Kidney (tissue), 14 donors: ENCODE results near the gene PAIP2. TPM values are rescaled to one million over a fixed set of nuclear protein-coding genes. Genes with fewer than 3 reads are reported as not detected.

Source experiments
- DNase-seq, 5 donors: peaks; one replicate each; pipeline ENCODE4 v3.0.0-alpha.2; 2013 to 2020
- FAIRE-seq: peaks from 2 replicates; lab custom pipeline; 2012; peaks lifted over from hg19 to GRCh38; lab: Jason Lieb, UNC
- H3K27ac ChIP-seq, 2 donors: one replicate each; pipeline ENCODE4 v1.7.0; 2013; ENCODE audit warnings: low read depth in 2 of 2, low read length in 2 of 2, inconsistent platforms in 1 of 2
- H3K27me3 ChIP-seq: one replicate; pipeline ENCODE4 v1.7.1; 2013; ENCODE audit warnings: low read length, inconsistent platforms; ENCODE audit not compliant: control insufficient read depth, insufficient read depth
- H3K36me3 ChIP-seq, 3 donors: one replicate each; pipeline versions ENCODE4 v1.7.0 to v1.7.1; 2013; ENCODE audit warnings: low read length in 3 of 3, control low read depth in 1 of 3, inconsistent platforms in 1 of 3; ENCODE audit not compliant: insufficient read depth in 3 of 3, control insufficient read depth in 2 of 3
- H3K4me1 ChIP-seq, 3 donors: one replicate each; pipeline versions ENCODE4 v1.7.0 to v1.7.1; 2013; ENCODE audit warnings: low read length in 3 of 3, inconsistent platforms in 1 of 3, low read depth in 1 of 3; ENCODE audit not compliant: control insufficient read depth in 2 of 3, insufficient read depth in 2 of 3
- H3K4me3 ChIP-seq, 3 donors: one replicate each; pipeline versions ENCODE4 v1.7.0 to v1.8.1; 2013; ENCODE audit warnings: low read length in 3 of 3, control low read depth in 1 of 3, inconsistent platforms in 1 of 3
- H3K9ac ChIP-seq, 3 donors: one replicate each; pipeline versions ENCODE4 v1.7.0 to v1.7.1; 2013; ENCODE audit warnings: low read length in 3 of 3, control low read depth in 1 of 3, inconsistent platforms in 1 of 3
- H3K9me3 ChIP-seq, 3 donors: one replicate each; pipeline versions ENCODE4 v1.7.0 to v1.7.1; 2013; ENCODE audit warnings: low read length in 3 of 3, control low read depth in 1 of 3, inconsistent platforms in 1 of 3; ENCODE audit not compliant: control insufficient read depth in 2 of 3, insufficient read depth in 1 of 3
- intact Hi-C: fragments of 100-400 bp; cut with DNase I; formaldehyde crosslinking; loops from one replicate; pipeline ENCODE4 v1.11.1; 2022
- polyA plus RNA-seq: library from polyadenylated mRNA; stranded (reverse); fragments of 350-450 nt; fragmentation: Illumina TruSeq; extraction: RNeasy Lipid Tissue Mini Kit (QIAGEN cat#74804); gene quantifications from one replicate; pipeline ENCODE4 v1.2.3, GENCODE V29; 2014; ENCODE audit warnings: low read depth, low replicate concordance; ENCODE audit not compliant: insufficient read depth
- total RNA-seq: library from RNA; stranded (reverse); fragmentation: NEBNext Ultra II Directional; extraction: Animal tissue kit (Norgen Biotek cat#: 25700); gene quantifications from one replicate; pipeline ENCODE4 v1.2.1, GENCODE V29; 2021
- TF ChIP-seq, protein P1 (sequence below): IDR thresholded peaks from 3 replicates; pipeline ENCODE4 v1.5.1; 2012; ENCODE audit warnings: mild to moderate bottlenecking, moderate library complexity, borderline replicate concordance; ENCODE audit not compliant: insufficient read depth; ENCODE audit errors: extremely low read depth
- donor health status: control.
- donor health status: control.
- donor health status: control.
- donor health status: control.
- donor health status: control.
- donor health status: DM: yes; HTN: yes; CAD: no.
- donor health status: Normal renal cell carcinoma (clear cell type).

Gene PAIP2
- total and polyA plus RNA-seq, 2 donors from 2014 or later: 68.0 to 121 TPM

DNA sequence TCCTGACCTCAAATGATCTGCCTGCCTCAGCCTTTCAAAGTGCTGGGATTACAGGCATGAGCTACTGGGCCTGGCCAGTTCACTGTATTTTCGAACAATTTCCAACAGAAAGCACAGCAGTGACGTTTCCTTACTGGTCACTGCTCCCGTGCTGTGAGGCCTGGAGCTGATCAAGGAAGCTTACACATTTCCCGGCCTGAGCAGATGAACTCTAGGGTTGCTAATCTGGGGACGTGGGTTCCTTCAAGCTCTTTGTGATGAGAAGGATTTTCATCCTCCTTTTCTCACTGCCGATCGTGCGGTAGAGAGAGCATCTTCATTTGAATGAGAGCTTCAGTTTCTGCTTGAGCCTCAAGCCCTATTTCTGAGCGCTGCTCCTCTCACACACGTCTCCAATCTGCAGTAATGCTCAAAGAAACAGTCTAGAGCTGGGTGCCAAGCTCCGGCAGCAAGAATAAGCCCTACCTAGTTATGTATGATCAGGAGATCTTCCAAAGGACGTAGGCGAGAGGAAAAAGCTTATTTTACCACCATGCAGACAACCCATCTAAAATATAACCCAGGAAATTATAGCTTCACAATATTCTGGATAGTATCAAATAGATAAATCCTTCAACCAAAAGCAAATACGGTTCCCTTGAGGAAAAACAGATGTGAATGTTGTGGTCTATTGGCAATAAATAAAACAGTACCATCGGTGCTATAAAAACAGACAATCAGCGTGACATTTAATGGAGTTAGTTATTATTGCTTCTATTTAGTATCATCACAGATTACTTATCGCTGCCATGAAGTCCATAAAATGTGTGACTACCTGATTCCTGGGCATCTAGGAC is 69.6 kb downstream of the PAIP2 start:
- TF ChIP-seq, protein P1, sequence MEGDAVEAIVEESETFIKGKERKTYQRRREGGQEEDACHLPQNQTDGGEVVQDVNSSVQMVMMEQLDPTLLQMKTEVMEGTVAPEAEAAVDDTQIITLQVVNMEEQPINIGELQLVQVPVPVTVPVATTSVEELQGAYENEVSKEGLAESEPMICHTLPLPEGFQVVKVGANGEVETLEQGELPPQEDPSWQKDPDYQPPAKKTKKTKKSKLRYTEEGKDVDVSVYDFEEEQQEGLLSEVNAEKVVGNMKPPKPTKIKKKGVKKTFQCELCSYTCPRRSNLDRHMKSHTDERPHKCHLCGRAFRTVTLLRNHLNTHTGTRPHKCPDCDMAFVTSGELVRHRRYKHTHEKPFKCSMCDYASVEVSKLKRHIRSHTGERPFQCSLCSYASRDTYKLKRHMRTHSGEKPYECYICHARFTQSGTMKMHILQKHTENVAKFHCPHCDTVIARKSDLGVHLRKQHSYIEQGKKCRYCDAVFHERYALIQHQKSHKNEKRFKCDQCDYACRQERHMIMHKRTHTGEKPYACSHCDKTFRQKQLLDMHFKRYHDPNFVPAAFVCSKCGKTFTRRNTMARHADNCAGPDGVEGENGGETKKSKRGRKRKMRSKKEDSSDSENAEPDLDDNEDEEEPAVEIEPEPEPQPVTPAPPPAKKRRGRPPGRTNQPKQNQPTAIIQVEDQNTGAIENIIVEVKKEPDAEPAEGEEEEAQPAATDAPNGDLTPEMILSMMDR: no peak
- Histone ChIP-seq H3K9me3 (no peaks in the 10 kb centered on the region), H3K36me3 (no peaks in the 10 kb centered on the region), H3K4me1 (peaks cover 0 to 39% (median 16%) of the 10 kb centered on the region in 3 donors), H3K27ac (no peak overlapping the region), H3K27me3 (no peaks in the 10 kb centered on the region), H3K9ac (no peak overlapping the region), H3K4me3 (no peak overlapping the region)
- no peak for DNase-seq
- FAIRE-seq: no peak
- intact Hi-C loops: no loop called here

DNA sequence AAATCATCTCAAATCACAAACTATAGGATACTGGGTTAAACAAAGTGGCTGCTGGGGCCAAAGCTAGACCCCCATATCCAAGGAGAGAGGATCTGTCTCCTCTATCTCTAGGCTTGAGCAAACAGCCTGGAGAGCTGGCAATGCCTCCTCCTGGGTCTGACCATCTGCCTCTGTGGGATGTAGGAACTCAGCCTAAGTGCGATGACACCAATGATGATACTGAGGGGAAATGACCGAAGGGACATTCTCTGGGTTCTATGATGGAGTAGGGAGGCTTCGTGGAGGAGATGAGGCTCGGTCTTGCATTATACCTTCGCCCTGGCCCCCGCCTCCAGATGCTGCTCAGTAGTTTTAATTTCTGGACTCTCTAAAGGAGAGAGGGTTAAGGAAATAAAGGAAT is 71.5 kb downstream of the PAIP2 start:
- no peak overlapping the region for H3K9ac ChIP-seq
- intact Hi-C loops: no loop called here
- FAIRE-seq (no peak), DNase-seq (no peak)
- H3K27ac ChIP-seq: no peak overlapping the region
- no peaks in the 10 kb centered on the region for H3K9me3 ChIP-seq
- TF ChIP-seq, protein P1: no peak
- peaks cover 0 to 38% (median 23%) of the 10 kb centered on the region in 3 donors for H3K4me1 ChIP-seq
- no peaks in the 10 kb centered on the region for H3K27me3 ChIP-seq
- no peak overlapping the region for H3K4me3 ChIP-seq
- H3K36me3 ChIP-seq: no peaks in the 10 kb centered on the region

DNA sequence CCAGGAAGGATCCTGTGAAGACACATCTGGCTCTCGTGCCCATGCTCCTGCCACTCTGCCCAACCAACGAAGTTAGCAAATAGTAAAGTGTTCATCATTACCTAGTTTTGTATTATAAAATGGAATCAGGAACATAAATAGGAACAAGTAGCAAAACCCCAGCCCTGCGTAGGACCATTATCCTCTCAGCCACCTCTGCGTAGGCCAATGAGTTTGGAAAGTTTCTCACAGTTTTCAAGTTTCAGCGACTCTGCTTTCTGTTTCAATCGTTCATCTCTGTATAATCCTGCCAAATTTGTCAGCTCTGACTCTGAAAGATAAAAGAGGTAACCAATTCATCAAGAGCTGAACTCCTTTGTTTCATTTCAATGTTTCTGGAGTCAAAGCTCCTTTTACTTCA is 72.3 kb downstream of the PAIP2 start:
- peak overlapping the region in 1 of 2 donors; percentile 81 for H3K27ac ChIP-seq

More for the DNA sequence above, 72.3 kb downstream of the PAIP2 start:
- peaks cover 0 to 43% (median 26%) of the 10 kb centered on the region in 3 donors for H3K4me1 ChIP-seq
- H3K9ac ChIP-seq: peak overlapping the region in 1 of 3 donors; percentile 3
- intact Hi-C loops: no loop called here
- no peaks in the 10 kb centered on the region for H3K27me3 ChIP-seq
- H3K9me3 ChIP-seq: no peaks in the 10 kb centered on the region
- TF ChIP-seq, protein P1: no peak
- no peaks in the 10 kb centered on the region for H3K36me3 ChIP-seq
- FAIRE-seq (no peak), DNase-seq (no peak)
- H3K4me3 ChIP-seq: no peak overlapping the region
